Esophagus squamous epithelium (tissue), 5 donors: ENCODE results near the gene LMOD3. TPM values are rescaled to one million over a fixed set of nuclear protein-coding genes. Genes with fewer than 3 reads are reported as not detected.

Experiments used
- DNase-seq: peaks from one replicate; lab custom pipeline; 2025; lab: John Stamatoyannopoulos, UW
- H3K27ac ChIP-seq, 4 donors: fragments of 200-600 bp; sonication (generic); one replicate each; pipeline ENCODE4 v1.5.1; 2016 to 2019; ENCODE audit warnings: mild to moderate bottlenecking in 1 of 4
- H3K27me3 ChIP-seq, 4 donors: fragments of 200-600 bp; sonication (generic); 1 replicate in 3 of 4; 2 replicates in 1 of 4; pipeline versions ENCODE4 v1.5.1 to v1.6.0; 2017 to 2021; ENCODE audit warnings: antibody characterized with exemption in 1 of 4
- H3K36me3 ChIP-seq, 3 donors: fragments of 200-600 bp; sonication (generic); one replicate each; pipeline ENCODE4 v1.5.1; 2016 to 2019
- H3K4me1 ChIP-seq, 3 donors: fragments of 200-600 bp; sonication (generic); one replicate each; pipeline ENCODE4 v1.5.1; 2017 to 2019
- H3K4me3 ChIP-seq, 4 donors: fragments of 200-600 bp; sonication (generic); 1 replicate in 3 of 4; 2 replicates in 1 of 4; pipeline ENCODE4 v1.5.1; 2016 to 2019; ENCODE audit warnings: mild to moderate bottlenecking in 2 of 4, moderate library complexity in 1 of 4
- H3K9me3 ChIP-seq, 3 donors: fragments of 200-600 bp; sonication (generic); one replicate each; pipeline ENCODE4 v1.5.1; 2016 to 2019
- POLR2A ChIP-seq, 4 donors: fragments of 450-650 bp; IDR thresholded peaks; one replicate each; pipeline ENCODE4 v1.6.1; 2017; ENCODE audit warnings: antibody characterized with exemption in 4 of 4, mild to moderate bottlenecking in 4 of 4, moderate library complexity in 3 of 4
- WGBS, 2 donors: methylation state at CpG; one replicate each; pipeline ENCODE4 v1.1.5; 2018; 5-methylcytosine and 5-hydroxymethylcytosine counted together
- intact Hi-C: fragments of 100-400 bp; cut with DNase I; formaldehyde crosslinking; loops from one replicate; pipeline ENCODE4 v1.15.0; 2022
- total RNA-seq, 4 donors: library from RNA; depleted of rRNA; stranded (reverse); fragments of >200 nt; gene quantifications; one replicate each; pipeline ENCODE4 v1.1.0, GENCODE V29; 2016
- TF ChIP-seq, protein P1 (sequence below), 6 experiments: fragments of 450-650 bp in 4 of 6; fragments of 200-600 bp in 2 of 6; sonication (generic) in 2 of 6; IDR thresholded peaks; one replicate each; pipeline ENCODE4 v1.5.1; 2016 to 2019; ENCODE audit warnings: antibody characterized with exemption in 6 of 6, mild to moderate bottlenecking in 4 of 6, moderate library complexity in 4 of 6
- donor health status: DM: yes; HTN: yes; CAD: no.

LMOD3 gene
- total RNA-seq, 4 donors from 2014 or later = under 0.01 TPM; not detected in 3

DNA sequence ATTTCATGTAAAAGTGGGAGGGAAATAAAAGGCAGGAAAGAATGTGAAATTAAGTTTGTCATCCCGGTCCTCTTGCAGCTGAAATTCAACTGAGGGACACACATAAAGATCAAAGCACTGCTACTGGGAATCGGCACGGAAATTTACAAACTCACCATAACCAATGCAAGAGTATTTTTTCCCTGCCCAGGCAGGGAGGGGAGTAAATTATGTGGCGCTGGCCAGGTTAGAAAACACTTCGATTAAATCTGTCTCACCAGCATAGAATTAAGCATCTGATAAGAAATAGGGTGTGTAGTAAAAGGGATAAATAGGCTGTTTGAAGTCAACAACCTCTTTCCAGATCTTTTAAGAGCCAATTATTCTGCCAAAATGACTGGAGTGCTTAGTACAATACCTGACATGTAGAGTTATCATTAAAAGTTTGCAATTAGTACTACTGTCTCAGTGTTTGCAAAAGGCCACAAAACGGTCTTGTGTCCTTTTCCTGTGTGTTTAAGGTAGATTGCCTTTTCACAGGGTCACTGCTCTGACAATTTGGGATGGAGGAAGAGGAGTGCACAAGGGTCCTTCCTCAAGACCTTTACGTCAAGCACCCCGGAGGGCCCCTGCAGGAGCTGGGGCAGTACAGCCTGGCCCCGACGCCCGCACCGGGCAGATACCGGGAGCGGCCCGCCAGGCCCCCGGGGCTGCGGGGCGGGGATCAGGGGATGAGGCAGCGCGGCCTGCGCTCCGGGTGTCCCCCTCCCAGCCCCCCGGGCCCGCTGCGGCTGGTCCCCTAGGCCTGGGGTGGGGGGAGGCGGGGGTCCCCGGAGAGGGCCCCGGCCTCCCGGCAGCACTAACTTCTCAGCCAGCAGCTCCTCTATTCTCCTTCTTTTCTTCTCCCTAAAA is 42.9 kb downstream of the LMOD3 start:
- 3 to 6% methylated on average over 6 to 7 of the region's 29 CpGs for WGBS, 2 donors
- TF ChIP-seq, protein P1, sequence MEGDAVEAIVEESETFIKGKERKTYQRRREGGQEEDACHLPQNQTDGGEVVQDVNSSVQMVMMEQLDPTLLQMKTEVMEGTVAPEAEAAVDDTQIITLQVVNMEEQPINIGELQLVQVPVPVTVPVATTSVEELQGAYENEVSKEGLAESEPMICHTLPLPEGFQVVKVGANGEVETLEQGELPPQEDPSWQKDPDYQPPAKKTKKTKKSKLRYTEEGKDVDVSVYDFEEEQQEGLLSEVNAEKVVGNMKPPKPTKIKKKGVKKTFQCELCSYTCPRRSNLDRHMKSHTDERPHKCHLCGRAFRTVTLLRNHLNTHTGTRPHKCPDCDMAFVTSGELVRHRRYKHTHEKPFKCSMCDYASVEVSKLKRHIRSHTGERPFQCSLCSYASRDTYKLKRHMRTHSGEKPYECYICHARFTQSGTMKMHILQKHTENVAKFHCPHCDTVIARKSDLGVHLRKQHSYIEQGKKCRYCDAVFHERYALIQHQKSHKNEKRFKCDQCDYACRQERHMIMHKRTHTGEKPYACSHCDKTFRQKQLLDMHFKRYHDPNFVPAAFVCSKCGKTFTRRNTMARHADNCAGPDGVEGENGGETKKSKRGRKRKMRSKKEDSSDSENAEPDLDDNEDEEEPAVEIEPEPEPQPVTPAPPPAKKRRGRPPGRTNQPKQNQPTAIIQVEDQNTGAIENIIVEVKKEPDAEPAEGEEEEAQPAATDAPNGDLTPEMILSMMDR (IDR thresholded peaks at IDR 0.05) = no peak
- no peak for TF ChIP-seq POLR2A (IDR thresholded peaks at IDR 0.05)
- H3K27ac ChIP-seq = peak overlapping the region; percentile 86 to 91 (median 88)
- no peaks in the 10 kb centered on the region for H3K9me3 ChIP-seq
- intact Hi-C loops = no loop called here
- H3K4me1 ChIP-seq = peaks cover 22 to 74% (median 42%) of the 10 kb centered on the region in 3 donors
- no peak for DNase-seq
- H3K36me3 ChIP-seq = peaks cover 0 to 23% (median 3%) of the 10 kb centered on the region in 3 donors
- peak overlapping the region; percentile 70 to 92 (median 82) for H3K4me3 ChIP-seq
- no peaks in the 10 kb centered on the region for H3K27me3 ChIP-seq

DNA sequence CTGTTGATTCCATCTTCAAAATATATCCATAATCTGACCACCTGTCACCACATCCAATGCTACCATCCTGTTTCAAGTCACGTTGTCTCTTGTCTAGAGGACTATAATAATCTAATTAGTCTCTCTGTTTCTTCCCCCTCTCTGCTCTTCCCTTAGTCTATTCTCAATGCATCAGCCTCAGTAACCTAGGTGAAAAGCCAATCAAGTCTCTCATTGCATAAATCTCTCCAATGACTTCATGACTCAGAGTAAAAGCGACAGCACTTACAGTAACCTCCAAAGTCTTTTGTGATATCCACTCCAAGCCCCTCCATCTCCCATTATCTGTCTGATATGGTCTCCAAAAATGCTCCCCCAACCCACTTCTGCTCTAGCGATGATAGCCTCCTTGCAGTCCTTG is 49.5 kb downstream of the LMOD3 start:
- intact Hi-C loops = no loop called here
- H3K27ac ChIP-seq = no peak overlapping the region
- H3K4me3 ChIP-seq = no peak overlapping the region
- 89 to 97% methylated on average over 3 of the region's 3 CpGs for WGBS, 2 donors
- DNase-seq = no peak
- H3K27me3 ChIP-seq = no peaks in the 10 kb centered on the region
- H3K4me1 ChIP-seq = peaks cover 0 to 13% (median 0%) of the 10 kb centered on the region in 3 donors
- H3K36me3 ChIP-seq = peaks cover 0 to 78% (median 3%) of the 10 kb centered on the region in 3 donors
- no peaks in the 10 kb centered on the region for H3K9me3 ChIP-seq
- TF ChIP-seq, protein P1 (IDR thresholded peaks at IDR 0.05) = no peak
- TF ChIP-seq POLR2A (IDR thresholded peaks at IDR 0.05) = no peak

DNA sequence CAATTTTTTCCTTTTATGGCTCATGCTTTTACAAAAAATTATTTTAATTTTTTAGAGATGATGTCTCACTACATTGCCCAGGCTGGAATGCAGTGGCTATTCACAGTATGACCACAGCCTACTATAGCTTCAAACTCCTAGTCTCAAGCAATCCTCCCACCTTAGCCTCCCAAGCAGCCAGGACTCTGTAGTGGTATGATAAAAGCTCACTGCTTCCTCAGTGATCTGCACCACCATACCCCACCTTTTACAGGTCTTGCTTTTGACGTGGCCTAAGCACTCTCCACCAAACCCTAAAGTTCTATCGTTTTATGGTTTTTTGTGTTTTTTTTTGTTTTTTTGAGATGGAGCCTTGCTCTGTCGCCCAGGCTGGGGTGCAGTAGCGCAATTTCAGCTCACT is 56.3 kb downstream of the LMOD3 start:
- intact Hi-C loops = no loop called here
- Histone ChIP-seq H3K27me3 (no peaks in the 10 kb centered on the region), H3K4me3 (no peak overlapping the region), H3K27ac (no peak overlapping the region), H3K4me1 (no peaks in the 10 kb centered on the region), H3K36me3 (peaks cover 0 to 83% (median 19%) of the 10 kb centered on the region in 3 donors), H3K9me3 (no peaks in the 10 kb centered on the region)
- TF ChIP-seq, protein P1 (IDR thresholded peaks at IDR 0.05) = no peak
- no peak for TF ChIP-seq POLR2A (IDR thresholded peaks at IDR 0.05)
- WGBS, 2 donors = 69 to 100% methylated on average over 2 to 3 of the region's 4 CpGs
- DNase-seq = no peak

DNA sequence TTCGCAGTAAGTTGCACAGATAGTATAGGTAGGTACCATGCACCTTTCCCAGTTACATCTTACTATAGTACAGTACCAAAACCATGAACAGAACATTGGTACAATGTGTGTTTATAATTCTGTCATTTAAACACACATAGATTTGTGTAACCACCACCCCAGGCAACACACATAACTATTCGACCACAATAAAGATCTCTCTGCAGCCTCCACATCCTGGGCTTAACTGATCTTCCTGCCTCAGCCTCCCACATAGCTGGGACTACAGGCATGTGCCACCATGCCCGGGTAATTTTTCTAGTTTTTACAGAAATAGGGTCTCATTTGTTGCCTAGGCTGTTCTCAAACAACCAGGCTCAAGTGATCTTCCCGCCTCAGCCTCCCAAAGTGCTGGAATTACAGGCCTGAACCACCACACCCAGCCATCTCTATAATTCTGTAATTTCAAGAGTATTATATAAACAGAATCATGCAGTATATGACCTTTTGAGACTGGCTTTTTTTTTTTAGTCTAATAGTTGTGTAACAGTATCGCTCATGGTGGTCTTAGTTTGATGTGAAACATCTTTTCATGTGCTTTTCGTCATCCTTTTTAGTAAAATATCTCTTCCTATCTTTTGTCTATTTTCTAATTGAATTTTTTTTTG is 57.0 kb downstream of the LMOD3 start:
- TF ChIP-seq, protein P1 (IDR thresholded peaks at IDR 0.05) = no peak
- no peak for TF ChIP-seq POLR2A (IDR thresholded peaks at IDR 0.05)
- Histone ChIP-seq H3K4me1 (no peaks in the 10 kb centered on the region), H3K36me3 (peaks cover 0 to 83% (median 26%) of the 10 kb centered on the region in 3 donors), H3K9me3 (no peaks in the 10 kb centered on the region), H3K27me3 (no peaks in the 10 kb centered on the region), H3K4me3 (no peak overlapping the region), H3K27ac (no peak overlapping the region)
- 85% methylated on average over 6 of the region's 6 CpGs for WGBS, 2 donors
- intact Hi-C loops = no loop called here
- no peak for DNase-seq

DNA sequence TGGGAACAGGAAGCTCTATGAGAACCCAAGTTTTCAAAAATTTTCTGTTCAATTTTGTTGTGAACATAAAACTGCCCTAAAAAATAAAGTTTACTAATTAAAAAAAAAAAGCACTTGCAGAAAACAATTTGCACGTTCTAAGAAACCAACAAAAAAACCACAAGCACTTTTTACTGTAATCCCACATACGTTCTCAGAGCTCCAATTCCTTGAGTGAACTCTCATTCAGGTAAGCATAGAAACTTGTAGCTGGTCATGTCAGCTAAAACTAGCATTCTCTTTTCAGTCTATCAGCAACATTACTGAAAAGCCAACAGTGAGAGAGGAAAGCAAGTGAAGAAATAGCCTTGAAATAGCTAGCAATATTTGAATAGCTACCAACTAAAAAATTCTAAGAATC is 58.8 kb downstream of the LMOD3 start:
- Histone ChIP-seq H3K9me3 (no peaks in the 10 kb centered on the region), H3K27ac (no peak overlapping the region), H3K27me3 (no peaks in the 10 kb centered on the region), H3K4me1 (no peaks in the 10 kb centered on the region), H3K36me3 (peaks cover 0 to 86% (median 26%) of the 10 kb centered on the region in 3 donors), H3K4me3 (no peak overlapping the region)
- DNase-seq = no peak
- 68 to 76% methylated on average over 2 of the region's 2 CpGs for WGBS, 2 donors
- intact Hi-C loops = no loop called here
- TF ChIP-seq, protein P1 (IDR thresholded peaks at IDR 0.05) = no peak
- no peak for TF ChIP-seq POLR2A (IDR thresholded peaks at IDR 0.05)
